ENCODE measurements around the gene PSMA2.

The PSMA2 gene

DNA sequence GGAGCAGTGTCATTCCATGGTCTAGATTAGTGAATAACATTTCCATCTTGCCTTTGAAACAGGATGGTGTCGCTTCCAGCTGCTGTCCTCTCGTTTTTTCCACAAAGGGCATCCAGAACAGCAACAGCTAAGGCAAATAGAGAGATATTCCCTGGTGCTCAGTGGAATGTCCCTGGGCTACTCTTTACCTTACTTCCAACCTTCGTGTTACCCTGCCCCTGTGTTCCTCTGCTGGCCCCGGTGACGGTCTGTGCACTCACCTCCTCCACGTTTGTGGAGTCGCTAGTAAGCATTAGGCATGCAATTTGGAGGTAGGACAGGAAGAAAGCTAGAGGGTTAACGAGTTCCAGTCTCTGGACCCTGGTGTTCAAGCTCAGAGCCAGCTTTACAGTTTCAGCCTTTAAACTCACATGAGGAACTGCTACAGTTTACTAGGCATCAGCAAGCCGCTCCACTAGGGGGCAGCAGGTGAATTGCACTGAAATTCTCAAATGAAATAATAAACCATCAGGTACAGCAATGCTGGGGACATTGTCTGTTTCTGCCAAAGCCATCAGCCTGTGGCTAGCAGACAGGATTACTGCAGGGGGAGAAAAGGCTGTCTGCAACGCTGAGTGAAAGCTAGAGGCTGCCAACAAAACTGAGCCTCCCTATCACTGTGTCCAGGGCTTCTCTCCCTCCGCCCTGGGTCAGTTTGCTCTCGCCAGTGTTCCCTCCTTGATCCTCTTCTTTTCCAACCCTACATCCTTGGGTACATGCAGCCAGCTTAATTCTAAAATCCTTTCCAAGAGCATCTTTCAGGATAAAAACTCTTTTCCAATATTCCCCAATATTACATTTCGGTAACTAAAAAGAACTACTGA lies 9.2 kb upstream of the PSMA2 start:
- peak; percentile 67 for DNase-seq (ENCODE audit: low spot score)

DNA sequence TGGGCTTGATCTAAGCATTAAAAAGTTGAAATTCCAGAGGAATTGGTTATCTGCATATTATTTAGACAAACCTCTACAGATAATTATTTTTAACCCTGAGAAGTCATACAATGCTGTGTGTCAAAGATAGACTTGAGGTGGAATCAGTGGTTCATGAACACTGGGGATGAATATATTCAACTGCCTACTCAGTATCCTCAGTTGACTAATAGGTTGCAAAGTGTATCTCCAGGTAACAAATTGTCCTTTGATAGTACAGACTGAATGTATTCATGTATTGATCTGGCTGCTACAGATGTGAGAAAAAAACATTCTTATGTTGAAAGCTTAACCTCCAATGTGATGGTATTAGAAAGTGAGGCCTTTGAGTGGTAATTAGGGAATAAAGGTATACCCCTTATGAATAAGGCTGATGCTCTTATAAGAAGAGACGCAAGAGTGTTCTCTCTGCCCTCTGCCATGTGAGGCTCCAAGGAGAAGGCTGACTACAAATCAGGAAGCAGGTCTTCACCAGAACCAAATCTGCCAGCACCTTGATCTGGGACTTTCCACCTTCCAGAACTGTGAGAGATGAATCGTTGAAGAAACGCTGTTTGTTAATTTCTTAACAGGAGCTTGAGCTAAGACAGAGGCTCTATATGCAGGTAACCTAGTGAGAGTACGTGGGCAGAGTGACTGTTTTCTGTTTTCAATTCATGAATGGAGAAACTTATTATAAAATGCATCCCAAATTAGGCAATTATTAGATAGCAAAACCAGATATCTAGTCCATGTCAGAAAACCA lies 7.7 kb upstream of the PSMA2 start:
- DNase-seq (ENCODE audit: low spot score): no peak

GRCh38 chr7:42935861-42936260 lies 3.9 kb upstream of the PSMA2 start:
- DNase-seq (ENCODE audit: low spot score): no peak

DNA sequence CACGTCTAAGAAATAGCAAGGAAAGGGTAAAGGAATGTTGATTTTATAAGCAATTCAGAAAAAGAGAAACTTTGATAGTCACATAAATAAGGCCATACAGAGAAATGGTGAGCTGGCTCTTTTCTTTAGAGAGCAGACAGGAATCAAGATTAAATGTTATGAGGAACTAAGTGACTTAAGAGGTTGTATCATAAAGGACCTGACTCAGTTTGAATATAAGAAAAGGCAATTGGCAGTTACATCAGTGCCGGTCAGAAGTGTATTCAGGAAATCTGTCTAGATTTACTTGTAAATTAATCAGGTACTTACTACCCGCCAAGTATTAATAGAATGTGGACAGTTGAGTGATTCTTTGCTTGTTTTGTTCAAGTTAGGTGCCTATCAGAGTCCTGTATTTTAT lies 2.3 kb upstream of the PSMA2 start:
- DNase-seq (ENCODE audit: low spot score): no peak

DNA sequence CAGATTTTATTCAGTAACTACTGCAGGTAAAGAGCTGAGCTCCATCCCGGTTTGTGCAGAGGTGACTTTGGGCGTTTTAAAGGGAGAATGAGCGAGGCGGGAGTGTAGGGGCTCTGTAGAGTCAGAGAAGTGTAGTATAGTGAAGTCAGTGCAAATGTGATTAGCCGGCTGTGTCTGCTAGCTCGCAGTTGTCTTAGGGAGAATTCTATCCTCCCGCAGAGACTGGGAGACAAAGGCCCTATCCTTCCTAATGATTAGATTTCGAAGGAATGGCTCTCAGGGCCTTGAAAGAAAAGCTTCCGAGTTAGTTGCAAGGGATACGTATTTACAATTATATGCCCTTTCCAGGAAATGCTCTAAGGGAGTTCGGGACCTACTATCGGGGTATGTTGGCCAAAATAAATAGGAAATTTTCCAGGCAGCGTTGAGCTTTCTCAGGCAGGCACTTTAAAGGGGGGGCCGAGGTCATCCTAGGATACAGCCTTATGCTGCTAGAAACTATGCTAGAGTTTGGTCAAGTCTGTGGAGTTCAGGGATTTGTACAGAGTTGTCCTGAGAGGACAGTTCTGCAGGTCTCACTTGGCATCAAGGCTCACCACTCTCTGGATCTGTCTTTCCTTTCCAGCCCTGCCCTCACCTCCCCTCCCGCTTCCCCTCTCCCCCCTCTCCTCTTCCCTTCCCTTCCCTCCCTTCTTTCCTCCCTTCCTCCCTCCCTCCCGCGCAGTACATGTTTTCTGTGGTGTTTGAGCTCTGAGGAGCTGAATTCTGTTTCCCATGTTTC lies 1.0 kb upstream of the PSMA2 start:
- DNase-seq (ENCODE audit: low spot score): no peak

DNA sequence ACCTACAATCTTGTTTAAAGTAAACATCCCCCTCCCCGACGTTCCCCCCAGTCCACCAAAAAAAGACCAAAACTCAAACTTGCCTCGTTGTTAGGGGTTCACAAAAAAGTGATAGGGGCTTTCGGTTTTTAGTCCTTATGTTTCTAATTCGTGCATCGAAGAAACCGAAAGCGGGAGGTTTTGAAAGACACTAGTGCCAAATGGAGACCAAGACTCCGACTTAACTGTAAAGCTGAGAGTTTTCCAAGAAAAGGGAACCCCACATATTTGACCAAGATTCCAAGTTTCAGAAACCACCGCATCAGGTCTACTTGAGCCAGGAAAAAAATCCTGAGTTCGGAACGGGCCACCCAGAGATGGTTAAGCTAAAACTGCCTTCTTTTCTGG lies 534 bp downstream of the PSMA2 start:
- DNase-seq (ENCODE audit: low spot score): peak; percentile 19

DNA sequence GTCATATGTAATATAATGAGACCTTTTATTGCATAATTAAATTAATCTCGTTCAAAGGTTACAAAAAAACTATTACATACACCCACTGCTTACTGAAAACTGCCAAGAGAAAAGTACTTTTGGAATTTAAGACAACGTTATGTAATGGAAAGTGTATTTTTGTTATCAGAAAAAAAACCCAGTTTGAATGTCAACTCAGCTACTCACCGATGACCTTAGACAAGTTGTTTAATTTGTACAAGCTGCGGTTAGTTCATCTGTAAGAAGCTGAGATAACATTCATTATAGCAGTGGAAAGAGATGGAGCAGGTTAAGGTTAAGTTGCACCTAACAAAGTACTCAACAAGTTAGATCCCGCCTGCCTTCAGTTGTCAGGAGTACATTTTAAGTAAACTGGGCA lies 1.1 kb downstream of the PSMA2 start:
- no peak for DNase-seq (ENCODE audit: low spot score)

DNA sequence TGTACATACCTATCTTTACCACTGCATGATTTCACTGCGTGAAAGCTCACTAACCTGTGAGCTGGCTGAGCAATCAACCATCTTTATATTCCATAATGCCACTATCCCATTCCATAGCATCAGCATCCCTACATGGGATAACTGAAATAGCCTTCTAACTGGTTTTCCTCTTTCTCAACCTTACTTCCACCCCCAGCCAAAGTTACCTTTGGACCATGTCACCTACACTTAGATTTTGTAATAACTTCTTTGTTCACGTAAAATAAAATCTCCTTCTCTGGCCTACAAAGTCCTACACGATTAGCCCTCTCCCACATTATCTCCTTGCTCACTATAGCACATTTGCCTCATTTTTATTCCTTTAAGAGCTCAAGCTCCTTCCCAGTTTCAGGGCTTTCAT lies 2.5 kb downstream of the PSMA2 start:
- DNase-seq (ENCODE audit: low spot score): no peak

DNA sequence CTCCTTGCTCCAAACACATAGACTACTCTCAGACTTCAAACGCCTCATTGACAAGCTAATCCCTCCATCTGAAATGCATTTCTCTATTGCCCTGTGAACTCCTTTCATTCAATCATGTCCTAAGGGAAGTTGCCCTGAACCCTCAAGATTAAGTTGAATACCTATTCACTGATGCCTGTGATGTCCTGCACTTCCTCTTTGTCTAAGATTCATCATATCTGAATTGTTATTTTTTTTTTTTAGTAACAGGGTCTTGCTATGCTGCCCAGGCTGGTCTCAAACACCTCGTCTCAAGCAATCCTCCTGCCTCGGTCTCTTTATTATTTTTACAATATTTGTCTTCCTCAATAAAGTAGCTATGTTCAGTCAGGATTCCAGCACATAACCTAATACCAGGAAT lies 3.2 kb downstream of the PSMA2 start:
- DNase-seq (ENCODE audit: low spot score): no peak

DNA sequence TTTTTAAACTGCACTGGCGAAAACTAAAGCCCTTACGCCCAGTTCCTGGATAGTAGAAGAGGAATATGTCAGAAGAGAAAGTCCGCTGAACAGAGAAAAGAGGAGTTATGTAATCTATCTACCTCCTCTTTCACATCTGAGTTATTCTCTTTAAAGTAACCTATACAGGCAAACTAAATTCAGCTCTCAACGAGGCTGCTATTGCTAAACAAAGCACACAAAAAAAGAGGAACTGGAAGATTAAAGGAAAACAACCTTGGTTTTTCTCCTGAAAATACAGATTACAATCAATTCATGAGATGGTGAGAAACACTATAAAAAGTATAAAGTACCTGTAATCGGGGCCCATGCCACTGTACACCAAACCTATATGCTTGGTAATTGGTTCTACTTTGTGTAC lies 5.8 kb downstream of the PSMA2 start:
- DNase-seq (ENCODE audit: low spot score): no peak

DNA sequence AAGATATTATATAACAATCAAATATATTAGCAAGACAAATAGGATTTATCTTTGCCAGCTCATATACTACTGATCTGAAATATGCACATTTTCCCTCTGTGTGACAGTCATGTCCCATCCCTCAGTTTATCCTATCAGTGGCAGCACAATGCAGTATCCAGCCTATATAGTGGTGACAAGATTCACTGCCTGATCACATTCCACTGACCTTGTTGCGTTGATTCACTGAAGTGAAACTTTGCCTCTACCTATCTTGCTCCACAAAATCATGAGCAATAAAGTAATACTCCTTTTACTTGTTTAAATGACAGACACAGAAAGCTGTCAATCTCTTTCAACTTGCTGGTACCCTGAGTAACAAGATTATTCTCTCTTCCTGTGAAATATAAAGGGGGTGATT lies 6.3 kb downstream of the PSMA2 start:
- no peak for DNase-seq (ENCODE audit: low spot score)

- DNase-seq (ENCODE audit: low spot score): no peak
Observed at GRCh38 chr7:42924223-42924838, 7.6 kb downstream of the PSMA2 start.

DNA sequence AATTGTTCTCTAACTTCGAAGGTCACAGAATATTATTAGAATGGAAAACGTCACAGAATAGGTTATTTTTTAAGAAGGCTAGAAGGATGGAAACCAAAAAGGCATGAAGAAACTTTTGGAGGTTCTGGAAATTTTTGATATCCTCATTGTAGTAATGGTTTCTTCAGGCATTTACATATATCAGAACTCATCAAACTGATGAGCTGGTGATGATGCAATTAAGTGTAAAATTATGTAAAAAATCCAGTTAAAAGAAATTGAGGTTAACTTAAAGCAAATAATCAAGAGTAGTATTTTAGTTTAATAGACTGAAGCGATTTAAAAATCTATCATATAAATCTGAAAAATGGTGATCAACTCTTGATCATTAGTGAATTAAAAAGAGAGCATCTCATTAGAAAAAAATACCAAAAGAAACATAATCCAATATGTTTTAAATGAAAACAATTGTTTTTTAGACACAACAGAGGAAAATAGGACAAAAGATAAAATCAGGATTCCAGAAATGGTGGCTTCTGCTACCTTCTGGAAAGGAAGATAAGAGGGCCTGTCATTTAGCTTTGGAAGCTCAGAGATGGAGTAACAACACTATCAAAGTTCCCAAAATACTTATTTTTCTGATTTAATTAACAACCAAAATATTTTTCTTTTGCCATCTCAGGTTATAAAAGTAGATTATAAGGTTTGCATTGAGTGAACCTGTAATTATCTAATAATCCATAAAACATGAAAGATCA lies 9.8 kb downstream of the PSMA2 start:
- no peak for DNase-seq (ENCODE audit: low spot score)

- DNase-seq (ENCODE audit: low spot score): no peak
Observed at GRCh38 chr7:42915356-42915755, 16.6 kb downstream of the PSMA2 start.

DNA sequence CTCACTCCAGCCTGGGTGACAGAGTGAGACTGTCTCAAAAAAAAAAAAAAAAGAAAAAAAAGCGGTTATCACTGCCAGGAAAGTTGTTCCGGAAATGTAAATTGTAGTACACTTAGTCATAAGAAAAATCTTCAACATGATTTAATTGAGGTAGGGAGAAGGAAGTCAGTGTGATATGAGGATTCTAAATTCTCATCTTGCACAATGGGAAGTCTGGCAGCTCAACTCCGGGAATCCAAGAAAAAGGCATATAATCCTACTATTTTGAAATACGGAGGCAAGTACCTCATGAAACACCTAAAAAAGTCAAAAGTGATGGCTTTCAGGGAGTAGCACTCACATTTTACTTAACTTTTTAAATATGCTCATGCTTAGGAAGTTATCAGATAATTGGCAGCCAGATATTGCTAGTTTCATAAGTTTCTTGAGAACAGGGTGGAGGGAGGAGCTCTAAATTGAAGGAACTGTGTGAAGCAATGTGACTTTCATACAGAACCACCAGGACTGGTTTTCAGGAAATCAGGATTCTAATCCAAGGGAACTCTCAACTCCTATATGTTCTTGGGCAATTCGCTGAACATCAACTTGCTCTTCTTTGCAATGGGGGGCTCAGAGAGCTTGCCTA lies 17.4 kb downstream of the PSMA2 start:
- no peak for DNase-seq (ENCODE audit: low spot score)

GRCh38 chr7:42914009-42914408 lies 18.0 kb downstream of the PSMA2 start:
- DNase-seq (ENCODE audit: low spot score): no peak

GRCh38 chr7:42913591-42913990 lies 18.4 kb downstream of the PSMA2 start:
- DNase-seq (ENCODE audit: low spot score): no peak

DNA sequence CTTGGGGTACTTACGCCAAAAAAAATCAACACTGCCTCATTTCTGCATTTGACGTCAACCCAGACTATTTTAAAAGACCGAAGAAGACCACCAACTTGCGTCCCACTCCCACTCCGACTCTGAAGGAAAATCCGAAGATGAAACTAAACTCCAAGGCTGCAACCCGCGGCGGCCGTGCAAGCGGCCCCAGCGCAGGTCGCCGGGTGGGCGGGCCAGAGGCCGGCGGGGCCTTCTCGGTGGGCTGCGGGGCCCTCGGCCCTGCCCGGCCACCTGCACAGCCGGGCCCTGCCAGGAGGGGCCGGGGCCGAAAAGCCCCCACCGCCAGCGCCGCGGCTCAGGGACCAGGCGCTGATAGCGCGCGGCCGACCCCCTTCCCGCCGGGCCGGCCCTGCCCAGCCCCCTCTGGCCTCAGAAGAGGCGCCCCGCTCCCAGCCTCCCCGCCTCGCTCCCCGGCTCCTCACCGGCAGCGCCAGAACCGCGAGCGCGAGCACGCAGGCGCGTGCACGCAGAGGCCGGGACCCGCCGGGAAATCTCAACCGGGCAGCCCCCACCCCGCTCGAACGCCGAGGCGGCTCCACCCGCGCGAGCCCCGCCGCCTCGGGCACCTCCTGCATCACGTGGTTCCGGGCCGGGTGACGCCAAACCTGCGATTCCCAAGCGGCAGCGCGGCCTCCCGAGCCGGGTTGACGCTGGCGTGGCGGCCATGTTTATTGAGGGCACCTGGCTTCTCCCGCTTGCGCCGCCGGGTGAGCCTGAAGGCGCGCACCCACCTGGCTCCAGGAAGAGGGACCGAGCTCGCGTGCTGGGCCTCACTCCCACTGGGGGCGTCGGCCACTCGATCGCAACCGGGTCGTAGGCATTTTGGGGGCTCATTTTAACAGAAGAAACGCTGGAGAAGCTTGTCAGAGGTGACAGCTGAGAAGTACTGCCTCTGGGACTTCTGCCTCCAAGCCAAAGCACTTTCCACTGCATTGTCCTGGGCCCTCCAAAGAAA lies 20.2 kb downstream of the PSMA2 start, which contains the start of gene C7orf25:
TSS of gene C7orf25 (minus strand) at position 617 of the 994 bp plus-strand sequence. CDS start 1,170 bp downstream, outside the sequence.
- peak; percentile 94 for DNase-seq (ENCODE audit: low spot score)

DNA sequence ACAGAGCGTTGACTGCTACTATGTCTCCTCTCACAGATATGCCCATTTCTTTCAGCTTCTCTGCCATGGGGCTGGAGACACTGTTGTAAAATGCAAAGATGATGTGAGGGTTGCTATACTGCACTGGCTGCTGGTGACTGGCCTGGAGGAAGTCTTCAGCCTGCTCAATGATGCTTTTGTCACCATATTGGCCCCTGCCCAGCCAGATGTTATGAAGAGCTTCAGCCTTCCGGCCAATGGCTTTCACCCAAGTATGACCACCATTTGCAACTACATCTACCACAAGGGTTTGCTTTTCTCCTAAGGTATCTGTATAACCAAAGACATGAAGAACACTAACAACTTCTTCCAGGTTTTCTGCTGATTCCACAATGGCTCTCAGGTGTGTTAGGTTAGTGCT lies 21.7 kb downstream of the PSMA2 start:
- no peak for DNase-seq (ENCODE audit: low spot score)

- no peak for DNase-seq (ENCODE audit: low spot score)
Observed at GRCh38 chr7:42907316-42907715, 24.7 kb downstream of the PSMA2 start.

Measured in CD4-positive, alpha-beta T cell treated with Interleukin-15 for 4 hours (primary cell).